ENCODE measurements around the gene IFT80.
"Not testable (repeated sequence)": the region's sequence is repeated elsewhere in the genome, so short reads cannot be mapped to it uniquely, and the experiment has no call there.

Gene IFT80

GRCh38 chr3:160257606-160258005 lies 141.4 kb downstream of the IFT80 start:
- no peak for DNase-seq

- no peak for DNase-seq
Observed at GRCh38 chr3:160253298-160253697, 145.7 kb downstream of the IFT80 start.

GRCh38 chr3:160247766-160248165 lies 151.3 kb downstream of the IFT80 start:
- no peak for DNase-seq

- no peak for DNase-seq
Observed at GRCh38 chr3:160245261-160245800, 153.7 kb downstream of the IFT80 start.

GRCh38 chr3:160240719-160241118 lies 158.3 kb downstream of the IFT80 start:
- DNase-seq, result not testable (repeated sequence)

GRCh38 chr3:160232014-160232413 lies 167.0 kb downstream of the IFT80 start:
- DNase-seq, result no peak

- DNase-seq, result no peak
Observed at GRCh38 chr3:160227419-160227818, 171.6 kb downstream of the IFT80 start.

GRCh38 chr3:160226026-160226907 lies 172.8 kb downstream of the IFT80 start:
- peak; percentile 38 for DNase-seq

GRCh38 chr3:160225176-160226025 lies 173.6 kb downstream of the IFT80 start, which contains the start of gene C3orf80:
C3orf80 (plus strand) TSS chr3:160225422; CDS start chr3:160225636, 214 bp downstream.
- peak; percentile 58 for DNase-seq

- no peak for DNase-seq
Observed at GRCh38 chr3:160224811-160225175, 174.2 kb downstream of the IFT80 start.

- DNase-seq, result no peak
Observed at GRCh38 chr3:160224256-160224655, 174.8 kb downstream of the IFT80 start.

- no peak for DNase-seq
Observed at GRCh38 chr3:160221019-160221418, 178.0 kb downstream of the IFT80 start.

- DNase-seq, result no peak
Observed at GRCh38 chr3:160220038-160220437, 179.0 kb downstream of the IFT80 start.

GRCh38 chr3:160218136-160218535 lies 180.9 kb downstream of the IFT80 start:
- no peak for DNase-seq

- DNase-seq, result no peak
Observed at GRCh38 chr3:160217675-160218074, 181.3 kb downstream of the IFT80 start.

- DNase-seq, result no peak
Observed at GRCh38 chr3:160213191-160213590, 185.8 kb downstream of the IFT80 start.

- DNase-seq, result no peak
Observed at GRCh38 chr3:160210799-160211221, 188.2 kb downstream of the IFT80 start.

- no peak for DNase-seq
Observed at GRCh38 chr3:160210341-160210740, 188.7 kb downstream of the IFT80 start.

All from left hindlimb (tissue), 1 donor.